Spleen (tissue), 11 donors: ENCODE results near the gene TNFSF4. TPM values are rescaled to one million over a fixed set of nuclear protein-coding genes. Genes with fewer than 3 reads are reported as not detected.

Experiments
- DNase-seq: peaks from one replicate; pipeline ENCODE4 v3.0.0-alpha.2; 2020
- H3K27ac ChIP-seq, 8 donors: fragments of 200-600 bp; sonication (generic) in 7 of 8; 1 replicate in 4 of 8; 2 replicates in 4 of 8; pipeline versions ENCODE4 v1.5.0 to v1.8.0; 2016 to 2021; ENCODE audit warnings: inconsistent platforms in 4 of 8, mild to moderate bottlenecking in 4 of 8, moderate library complexity in 1 of 8
- H3K27me3 ChIP-seq, 7 donors: fragments of 200-600 bp; sonication (generic) in 6 of 7; replicated peaks in 1 of 7; 1 replicate in 4 of 7; 2 replicates in 3 of 7; pipeline versions ENCODE4 v1.5.0 to v1.8.0; 2016 to 2021; ENCODE audit warnings: inconsistent platforms in 3 of 7, mild to moderate bottlenecking in 1 of 7
- H3K36me3 ChIP-seq, 6 donors: fragments of 200-600 bp; sonication (generic) in 5 of 6; 1 replicate in 4 of 6; 2 replicates in 2 of 6; pipeline versions ENCODE4 v1.5.0 to v1.8.0; 2016 to 2021; ENCODE audit warnings: inconsistent platforms in 2 of 6
- H3K4me1 ChIP-seq, 6 donors: fragments of 200-600 bp; sonication (generic) in 5 of 6; 1 replicate in 3 of 6; 2 replicates in 3 of 6; pipeline versions ENCODE4 v1.5.0 to v1.8.0; 2016 to 2021; ENCODE audit warnings: inconsistent platforms in 3 of 6
- H3K4me3 ChIP-seq, 8 donors: fragments of 200-600 bp; sonication (generic) in 7 of 8; 1 replicate in 4 of 8; 2 replicates in 4 of 8; pipeline versions ENCODE4 v1.5.0 to v1.8.0; 2016 to 2021; ENCODE audit warnings: inconsistent platforms in 4 of 8, mild to moderate bottlenecking in 4 of 8, moderate library complexity in 2 of 8
- H3K9me3 ChIP-seq, 8 donors: fragments of 200-600 bp; sonication (generic) in 7 of 8; 1 replicate in 4 of 8; 2 replicates in 4 of 8; pipeline versions ENCODE4 v1.5.0 to v1.8.0; 2016 to 2021; ENCODE audit warnings: inconsistent platforms in 4 of 8
- CTCF ChIP-seq, 11 experiments: fragments of 200-600 bp in 7 of 11; fragments of 450-650 bp in 4 of 11; sonication (generic) in 4 of 11; IDR thresholded peaks in 8 of 11; conservative IDR thresholded peaks in 3 of 11; 1 replicate in 7 of 11; 2 replicates in 4 of 11; pipeline versions ENCODE4 v1.4.0 to v1.8.0; 2016 to 2021; ENCODE audit warnings: antibody characterized with exemption in 11 of 11, inconsistent platforms in 4 of 11, mild to moderate bottlenecking in 1 of 11
- POLR2A ChIP-seq, 3 donors: fragments of 450-650 bp; IDR thresholded peaks; one replicate each; pipeline ENCODE4 v1.5.1; 2017; ENCODE audit warnings: antibody characterized with exemption in 3 of 3, mild to moderate bottlenecking in 1 of 3
- POLR2AphosphoS5 ChIP-seq, 3 donors: sonication (generic); formaldehyde crosslinking; IDR thresholded peaks; one replicate each; pipeline ENCODE4 v1.5.1; 2017; ENCODE audit warnings: antibody characterized with exemption in 3 of 3
- WGBS, 5 donors: extraction: QIAGEN DNeasy Blood & Tissue Kit in 3 of 5; methylation state at CpG; one replicate each; pipeline versions ENCODE4 v1.1.5 to v1.1.7; 2013 to 2018; 5-methylcytosine and 5-hydroxymethylcytosine counted together
- intact Hi-C: fragments of 100-400 bp; cut with DNase I; formaldehyde crosslinking; loops from one replicate; pipeline ENCODE4 v1.15.0; 2023; ENCODE audit warnings: low total_unique reads
- polyA plus RNA-seq, 3 donors: library from polyadenylated mRNA; stranded (reverse); fragments of 200-250 nt; gene quantifications; one replicate each; pipeline ENCODE4 v1.2.1, GENCODE V29; 2013
- total RNA-seq, 7 donors: library from RNA; depleted of rRNA in 3 of 7; stranded (reverse); fragments of >200 nt in 3 of 7; fragmentation: NEBNext Ultra II Directional in 4 of 7; extraction: Animal tissue kit (Norgen Biotek cat#: 25700) in 4 of 7; gene quantifications; one replicate each; pipeline versions ENCODE4 v1.1.0 to v1.2.1, GENCODE V29; 2016 to 2021
- donor health status: healthy with polysubstance abuse.
- donor health status: DM: no; HTN: no; CAD: no; lungs with moderate emphysema.
- donor health status: DM: no; HTN: no; CAD: no.
- donor health status: Bipolar disorder and iron deficiency.
- donor health status: healthy.
- donor health status: DM: no; HTN: no; CAD: no.
- donor health status: DM: yes; HTN: yes; CAD: no.

Gene TNFSF4
- total and polyA plus RNA-seq, 10 donors, result 1.4 to 11.0 (median 4.8) TPM

GRCh38 chr1:173220157-173220556, 13.0 kb upstream of the TNFSF4 start:
- no peaks in the 10 kb centered on the region for H3K4me1 ChIP-seq
- no peaks in the 10 kb centered on the region for H3K9me3 ChIP-seq
- no peaks in the 10 kb centered on the region for H3K36me3 ChIP-seq
- intact Hi-C loops, result no loop called here
- no peaks in the 10 kb centered on the region for H3K27me3 ChIP-seq
- TF ChIP-seq CTCF (IDR thresholded peaks at IDR 0.05 in 8 of 11, conservative IDR thresholded peaks at IDR 0.05 in 3 of 11) (no peak), POLR2A (IDR thresholded peaks at IDR 0.05) (no peak), POLR2AphosphoS5 (IDR thresholded peaks at IDR 0.05) (no peak)
- H3K27ac ChIP-seq, result no peak overlapping the region
- no peak overlapping the region for H3K4me3 ChIP-seq
- 82 to 96% (median 88%) methylated on average over 1 of the region's 1 CpG for WGBS, 5 donors
- DNase-seq, result no peak

GRCh38 chr1:173213665-173214064, 6.5 kb upstream of the TNFSF4 start:
- intact Hi-C loops, result no loop called here
- Histone ChIP-seq H3K4me3 (no peak overlapping the region), H3K36me3 (no peaks in the 10 kb centered on the region), H3K9me3 (no peaks in the 10 kb centered on the region), H3K27ac (no peak overlapping the region), H3K4me1 (no peaks in the 10 kb centered on the region), H3K27me3 (no peaks in the 10 kb centered on the region)
- WGBS, 5 donors, result 95 to 100% (median 97%) methylated on average over 1 of the region's 1 CpG
- TF ChIP-seq POLR2A (IDR thresholded peaks at IDR 0.05) (no peak), POLR2AphosphoS5 (IDR thresholded peaks at IDR 0.05) (no peak), CTCF (IDR thresholded peaks at IDR 0.05 in 8 of 11, conservative IDR thresholded peaks at IDR 0.05 in 3 of 11) (no peak)
- no peak for DNase-seq

DNA sequence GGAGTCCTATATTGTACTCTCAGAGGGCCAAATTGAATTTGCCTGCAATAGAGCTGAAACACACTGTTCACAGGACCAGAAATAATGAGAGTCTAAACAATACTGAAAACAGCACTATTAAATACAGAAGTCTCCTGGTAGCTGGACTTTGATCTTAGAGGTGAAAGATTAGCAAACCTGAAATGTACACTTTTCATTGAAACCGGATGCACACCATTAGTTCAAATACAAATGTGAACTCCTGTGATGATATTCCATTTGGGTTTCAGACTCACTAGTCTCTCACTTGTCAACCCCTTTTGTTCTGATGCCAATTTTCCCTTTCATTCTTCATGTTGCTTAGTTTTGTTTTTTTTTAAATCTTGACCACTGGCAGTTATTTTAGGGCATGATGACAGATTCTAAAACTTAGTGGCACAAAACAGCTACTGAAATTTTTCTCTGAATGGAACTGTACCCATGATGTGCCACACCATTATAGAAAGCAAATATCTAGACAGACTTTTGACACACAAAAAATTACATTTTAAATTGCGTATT, 5.9 kb upstream of the TNFSF4 start:
- Histone ChIP-seq H3K4me1 (no peaks in the 10 kb centered on the region), H3K9me3 (no peaks in the 10 kb centered on the region), H3K4me3 (no peak overlapping the region), H3K27me3 (no peaks in the 10 kb centered on the region), H3K27ac (no peak overlapping the region), H3K36me3 (no peaks in the 10 kb centered on the region)
- TF ChIP-seq CTCF (IDR thresholded peaks at IDR 0.05 in 8 of 11, conservative IDR thresholded peaks at IDR 0.05 in 3 of 11) (no peak), POLR2AphosphoS5 (IDR thresholded peaks at IDR 0.05) (no peak), POLR2A (IDR thresholded peaks at IDR 0.05) (no peak)
- 80 to 93% (median 83%) methylated on average over 2 of the region's 2 CpGs for WGBS, 5 donors
- DNase-seq, result no peak
- intact Hi-C loops, result no loop called here

DNA sequence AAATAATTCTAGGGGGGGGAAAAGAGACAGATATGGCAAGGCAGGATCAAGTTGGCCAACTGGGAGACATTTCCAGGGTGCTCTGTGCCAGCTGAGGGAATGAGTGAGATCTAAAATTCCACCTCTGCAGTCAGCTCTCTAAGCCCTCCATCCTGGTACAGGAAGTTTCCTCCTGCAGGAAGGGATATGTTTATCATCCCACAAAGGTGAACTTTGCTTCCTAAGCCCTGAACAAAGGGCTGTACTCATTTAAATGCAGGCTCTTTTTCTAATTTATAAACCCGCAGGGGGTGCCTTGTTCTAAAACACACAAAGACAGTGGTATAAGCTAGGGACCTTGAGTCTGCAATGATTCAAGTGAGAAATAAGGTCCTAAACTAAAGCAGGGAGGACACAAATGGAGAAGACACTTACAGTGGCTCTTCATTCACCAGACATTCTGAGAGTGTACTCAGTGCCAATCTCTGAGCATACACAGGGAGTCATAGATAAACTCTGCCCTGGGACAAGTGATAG, 3.6 kb upstream of the TNFSF4 start:
- peaks cover 12 to 20% (median 17%) of the 10 kb centered on the region in 6 donors for H3K4me1 ChIP-seq
- H3K4me3 ChIP-seq, result no peak overlapping the region
- intact Hi-C loops, result no loop called here
- TF ChIP-seq CTCF (IDR thresholded peaks at IDR 0.05 in 8 of 11, conservative IDR thresholded peaks at IDR 0.05 in 3 of 11) (no peak), POLR2A (IDR thresholded peaks at IDR 0.05) (no peak), POLR2AphosphoS5 (IDR thresholded peaks at IDR 0.05) (no peak)
- 71 to 87% (median 79%) methylated on average over 1 of the region's 1 CpG for WGBS, 5 donors
- no peaks in the 10 kb centered on the region for H3K36me3 ChIP-seq
- no peak overlapping the region for H3K27ac ChIP-seq
- no peaks in the 10 kb centered on the region for H3K27me3 ChIP-seq
- no peaks in the 10 kb centered on the region for H3K9me3 ChIP-seq
- no peak for DNase-seq
